HCT116 (cell line): ENCODE measurements around the gene UBN1. TPM values are rescaled to one million over a fixed set of nuclear protein-coding genes. Genes with fewer than 3 reads are reported as not detected.

ENCODE experiments used
- ATAC-seq: fragments of 200-7000 bp; cut with Tn5 transposase; 2 replicates; pipeline ENCODE4 v1.9.1; 2020; ENCODE audit warnings: mild to moderate bottlenecking, moderate library complexity
- BruUV-seq: library from RNA; stranded (reverse); fragments of 400-500 nt; replicated peaks from 2 replicates; lab custom pipeline; 2021; lab: Mats Ljungman, UMichigan
- CTCF ChIA-PET: fragments of 300-600 bp; sonication (Branson Sonifier 250); formaldehyde crosslinking; loops from one replicate; lab custom pipeline; 2021; ENCODE audit warnings: antibody characterized with exemption; lab: Charles Lee
- POLR2A ChIA-PET: fragments of 300-600, 350-600 bp; sonication (Branson Sonifier 250); formaldehyde crosslinking; loops from one replicate; lab custom pipeline; 2021; ENCODE audit warnings: antibody characterized with exemption; lab: Charles Lee
- RAD21 ChIA-PET, 2 experiments: fragments of 300-600 bp; sonication (Branson Sonifier 250); formaldehyde crosslinking; loops; one replicate each; lab custom pipeline; 2023; ENCODE audit warnings: low total read pairs in 2 of 2; ENCODE audit not compliant: uncharacterized antibody in 2 of 2, unreplicated experiment in 2 of 2, low non-redundant PET in 1 of 2; lab: Charles Lee
- DNase-seq: peaks from one replicate; pipeline ENCODE4 v3.0.0-alpha.2; 2010; ENCODE audit warnings: low read depth, low spot score
- H2AFZ ChIP-seq: fragments of 200-600 bp; shearing (Covaris generic), sonication (generic); 2 replicates; pipeline ENCODE4 v1.6.1; 2017; ENCODE audit warnings: low read depth, mixed run types, mixed read lengths, antibody characterized with exemption, low read length; ENCODE audit not compliant: poor library complexity, severe bottlenecking
- H3K27ac ChIP-seq: 2 replicates; pipeline ENCODE4 v1.5.1; 2012; ENCODE audit warnings: low read depth, low read length
- H3K27me3 ChIP-seq: fragments of 200-600 bp; sonication (generic); 2 replicates; pipeline ENCODE4 v1.6.1; 2016; ENCODE audit warnings: mixed run types, low read length, mixed read lengths; ENCODE audit not compliant: insufficient read depth
- H3K36me3 ChIP-seq, 2 experiments: fragments of 200-500 bp in 1 of 2; fragments of 200-600 bp in 1 of 2; sonication (Bioruptor generic) in 1 of 2; sonication (generic) in 1 of 2; 2 replicates each; pipeline versions ENCODE4 v1.5.1 to v1.6.1; 2014 to 2016; ENCODE audit warnings: low read length in 2 of 2, inconsistent platforms in 1 of 2, mixed read lengths in 1 of 2, mixed run types in 1 of 2; ENCODE audit not compliant: insufficient read depth in 2 of 2, control insufficient read depth in 1 of 2
- H3K4me1 ChIP-seq, 2 experiments: fragments of 200-600 bp in 1 of 2; sonication (generic) in 1 of 2; 2 replicates each; pipeline versions ENCODE4 v1.5.1 to v1.6.1; 2012 to 2017; ENCODE audit warnings: low read length in 2 of 2, inconsistent platforms in 1 of 2, mild to moderate bottlenecking in 1 of 2, mixed read lengths in 1 of 2, mixed run types in 1 of 2, moderate library complexity in 1 of 2; ENCODE audit not compliant: insufficient read depth in 2 of 2, control insufficient read depth in 1 of 2
- H3K4me2 ChIP-seq: fragments of 200-600 bp; sonication (generic); 2 replicates; pipeline ENCODE4 v1.6.1; 2017; ENCODE audit warnings: mixed run types, low read length, mixed read lengths
- H3K4me3 ChIP-seq, 2 experiments: fragments of 200-600 bp in 1 of 2; sonication (generic) in 1 of 2; replicated peaks in 1 of 2; 2 replicates each; pipeline ENCODE4 v1.5.1; 2011 to 2016; ENCODE audit warnings: low read length in 2 of 2, control low read depth in 1 of 2, low read depth in 1 of 2, mild to moderate bottlenecking in 1 of 2, mixed read lengths in 1 of 2, mixed run types in 1 of 2
- H3K79me2 ChIP-seq: fragments of 200-600 bp; sonication (generic); 2 replicates; pipeline ENCODE4 v1.6.1; 2017; ENCODE audit warnings: mild to moderate bottlenecking, mixed run types, low read length, moderate library complexity, mixed read lengths; ENCODE audit not compliant: insufficient read depth
- H3K9ac ChIP-seq: fragments of 200-600 bp; sonication (generic); 2 replicates; pipeline ENCODE4 v1.6.1; 2016; ENCODE audit warnings: low read length, mixed read lengths
- H3K9me2 ChIP-seq: fragments of 200-600 bp; sonication (generic), shearing (Covaris generic); 2 replicates; pipeline ENCODE4 v1.6.1; 2017; ENCODE audit warnings: mixed run types, mild to moderate bottlenecking, moderate library complexity; ENCODE audit not compliant: insufficient read depth
- H3K9me3 ChIP-seq, 2 experiments: fragments of 200-500 bp in 1 of 2; fragments of 200-600 bp in 1 of 2; sonication (Bioruptor generic) in 1 of 2; sonication (generic) in 1 of 2; 2 replicates each; pipeline ENCODE4 v1.6.1; 2014 to 2017; ENCODE audit warnings: low read length in 2 of 2, mixed read lengths in 2 of 2, inconsistent platforms in 1 of 2, low read depth in 1 of 2, mild to moderate bottlenecking in 1 of 2, mixed run types in 1 of 2, moderate library complexity in 1 of 2; ENCODE audit not compliant: control insufficient read depth in 1 of 2, insufficient read depth in 1 of 2
- H4K20me1 ChIP-seq: fragments of 200-600 bp; sonication (generic), shearing (Covaris generic); 2 replicates; pipeline ENCODE4 v1.6.1; 2017; ENCODE audit warnings: mixed run types, mild to moderate bottlenecking, moderate library complexity; ENCODE audit not compliant: insufficient read depth
- CBX3 ChIP-seq: IDR thresholded peaks from 2 replicates; pipeline ENCODE4 v1.6.1; 2012; ENCODE audit warnings: low read depth
- CEBPB ChIP-seq: IDR thresholded peaks from 2 replicates; pipeline ENCODE4 v1.6.1; 2012; ENCODE audit warnings: low read depth
- EGR1 ChIP-seq: IDR thresholded peaks from 2 replicates; pipeline ENCODE4 v1.6.1; 2012; ENCODE audit warnings: low read depth
- ELF1 ChIP-seq: IDR thresholded peaks from 2 replicates; pipeline ENCODE4 v1.6.1; 2012; ENCODE audit warnings: low read depth, borderline replicate concordance
- EZH2 ChIP-seq: fragments of 200-600 bp; sonication (generic); IDR thresholded peaks from 2 replicates; pipeline ENCODE4 v1.6.1; 2017; ENCODE audit warnings: antibody characterized with exemption, mixed run types
- EZH2phosphoT487 ChIP-seq: fragments of 200-600 bp; IDR thresholded peaks from 2 replicates; pipeline ENCODE4 v1.6.1; 2018; ENCODE audit warnings: antibody characterized with exemption, borderline replicate concordance
- REST ChIP-seq: IDR thresholded peaks from 2 replicates; pipeline ENCODE4 v1.6.1; 2012; ENCODE audit warnings: low read depth
- SP1 ChIP-seq: IDR thresholded peaks from 2 replicates; pipeline ENCODE4 v1.6.1; 2012; ENCODE audit warnings: low read depth
- SRF ChIP-seq: IDR thresholded peaks from 2 replicates; pipeline ENCODE4 v1.6.1; 2012; ENCODE audit warnings: low read depth
- YY1 ChIP-seq: IDR thresholded peaks from 2 replicates; pipeline ENCODE4 v1.6.1; 2011; ENCODE audit warnings: low read length, low read depth, moderate library complexity, mild to moderate bottlenecking; ENCODE audit not compliant: insufficient replicate concordance; ENCODE audit errors: extremely low read depth
- ZFX ChIP-seq: fragments of 450-650 bp; IDR thresholded peaks from 2 replicates; pipeline ENCODE4 v1.6.1; 2017
- ZNF274 ChIP-seq: fragments of 200-500 bp; sonication (Bioruptor generic); IDR thresholded peaks from 2 replicates; pipeline ENCODE4 v1.6.1; 2014; ENCODE audit warnings: mild to moderate bottlenecking, low read depth, low read length, inconsistent platforms
- intact Hi-C: fragments of 100-400 bp; cut with micrococcal nuclease; formaldehyde crosslinking; loops from 2 replicates; pipeline ENCODE4 v1.10.0; 2022
- total RNA-seq: library from RNA; stranded (reverse); gene quantifications from one replicate; pipeline ENCODE4 v1.2.1, GENCODE V29; 2021; ENCODE audit not compliant: unreplicated experiment
- TF ChIP-seq, protein P1 (sequence below): IDR thresholded peaks from 2 replicates; pipeline ENCODE4 v1.6.1; 2012
- TF ChIP-seq, protein P2 (sequence below): IDR thresholded peaks from 2 replicates; pipeline ENCODE4 v1.6.1; 2012

Gene UBN1
- total RNA-seq, 1 experiment from 2014 or later = 31.9 TPM

DNA sequence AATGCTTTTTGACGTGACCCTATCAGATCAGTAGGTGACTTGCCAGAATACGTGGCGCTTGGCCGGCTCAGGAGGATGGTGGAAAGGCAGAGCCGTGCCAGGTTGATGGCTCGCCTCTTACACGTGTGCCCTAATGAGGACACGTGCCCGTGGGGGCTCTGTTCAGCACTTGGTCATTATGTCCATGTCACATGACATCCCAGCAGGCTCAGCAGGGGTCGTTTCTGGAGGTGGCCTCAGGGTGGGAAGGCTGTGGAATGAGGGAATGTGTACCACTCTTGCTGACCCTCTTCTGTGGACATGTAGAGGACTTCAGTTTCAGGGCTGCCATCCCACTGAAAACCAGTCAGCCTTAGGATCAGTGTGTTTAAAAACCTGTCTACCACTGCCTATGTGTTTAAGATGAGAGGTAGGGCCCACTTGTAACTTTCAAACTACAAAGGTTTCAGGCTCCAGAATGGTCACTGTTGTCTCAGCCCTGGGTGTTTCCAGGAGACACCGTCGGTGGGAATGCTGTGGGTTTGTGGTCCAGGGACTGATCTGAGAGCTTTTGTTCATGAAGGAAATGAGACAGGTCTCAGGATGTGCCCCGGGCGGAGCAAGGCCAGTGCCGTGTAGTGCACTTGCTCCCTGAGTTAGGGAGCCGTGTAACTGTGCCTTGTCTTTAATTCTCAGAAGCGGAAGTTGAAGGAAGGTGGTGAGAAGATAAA lies 12.1 kb downstream of the UBN1 start:
- intact Hi-C loops = no loop called here
- no peak for DNase-seq
- no peaks in the 10 kb centered on the region for H3K9me3 ChIP-seq

More for the DNA sequence above, 12.1 kb downstream of the UBN1 start:
- TF ChIP-seq SP1 = no peak
- TF ChIP-seq CEBPB = no peak
- TF ChIP-seq, protein P1, sequence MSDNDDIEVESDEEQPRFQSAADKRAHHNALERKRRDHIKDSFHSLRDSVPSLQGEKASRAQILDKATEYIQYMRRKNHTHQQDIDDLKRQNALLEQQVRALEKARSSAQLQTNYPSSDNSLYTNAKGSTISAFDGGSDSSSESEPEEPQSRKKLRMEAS = no peak
- no peak for TF ChIP-seq YY1
- no peak for TF ChIP-seq SRF
- no peak for TF ChIP-seq CBX3
- TF ChIP-seq, protein P2, sequence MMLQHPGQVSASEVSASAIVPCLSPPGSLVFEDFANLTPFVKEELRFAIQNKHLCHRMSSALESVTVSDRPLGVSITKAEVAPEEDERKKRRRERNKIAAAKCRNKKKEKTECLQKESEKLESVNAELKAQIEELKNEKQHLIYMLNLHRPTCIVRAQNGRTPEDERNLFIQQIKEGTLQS = no peak
- no peak for TF ChIP-seq ZNF274
- no peak for TF ChIP-seq EZH2phosphoT487
- no peak for TF ChIP-seq ZFX
- TF ChIP-seq EZH2 = no peak
- TF ChIP-seq EGR1 = no peak
- no peak for TF ChIP-seq REST
- no peak for TF ChIP-seq ELF1
- POLR2A ChIA-PET = no interaction called here
- Histone ChIP-seq H3K9me2 (no peaks in the 10 kb centered on the region), H3K27me3 (no peaks in the 10 kb centered on the region), H3K9ac (no peak overlapping the region), H4K20me1 (no peaks in the 10 kb centered on the region), H2AFZ (no peak overlapping the region), H3K4me2 (no peak overlapping the region), H3K4me1 (no peaks in the 10 kb centered on the region), H3K27ac (no peak overlapping the region), H3K36me3 (peaks cover 56 to 59% of the 10 kb centered on the region in 2 experiments), H3K79me2 (peaks cover 43% of the 10 kb centered on the region), H3K4me3 (no peak overlapping the region)
- ATAC-seq = no peak; the same call in 1 of the 2 replicates
- no TSS peak for BruUV-seq
- RAD21 ChIA-PET = no interaction called here
- CTCF ChIA-PET = no interaction called here
